ENCODE measurements around the gene ENPP5.

GRCh38 chr6:46130666-46131065, 40.1 kb downstream of the ENPP5 start:
- TF ChIP-seq CTCF (IDR thresholded peaks at IDR 0.05) (no peak), EZH2 (IDR thresholded peaks at IDR 0.05; ENCODE audit: borderline replicate concordance, insufficient read depth, low read depth, low read length, poor library complexity, severe bottlenecking) (no peak)

All from B cell (primary cell).